Measurements from ENCODE around the gene LGR5.

DNA sequence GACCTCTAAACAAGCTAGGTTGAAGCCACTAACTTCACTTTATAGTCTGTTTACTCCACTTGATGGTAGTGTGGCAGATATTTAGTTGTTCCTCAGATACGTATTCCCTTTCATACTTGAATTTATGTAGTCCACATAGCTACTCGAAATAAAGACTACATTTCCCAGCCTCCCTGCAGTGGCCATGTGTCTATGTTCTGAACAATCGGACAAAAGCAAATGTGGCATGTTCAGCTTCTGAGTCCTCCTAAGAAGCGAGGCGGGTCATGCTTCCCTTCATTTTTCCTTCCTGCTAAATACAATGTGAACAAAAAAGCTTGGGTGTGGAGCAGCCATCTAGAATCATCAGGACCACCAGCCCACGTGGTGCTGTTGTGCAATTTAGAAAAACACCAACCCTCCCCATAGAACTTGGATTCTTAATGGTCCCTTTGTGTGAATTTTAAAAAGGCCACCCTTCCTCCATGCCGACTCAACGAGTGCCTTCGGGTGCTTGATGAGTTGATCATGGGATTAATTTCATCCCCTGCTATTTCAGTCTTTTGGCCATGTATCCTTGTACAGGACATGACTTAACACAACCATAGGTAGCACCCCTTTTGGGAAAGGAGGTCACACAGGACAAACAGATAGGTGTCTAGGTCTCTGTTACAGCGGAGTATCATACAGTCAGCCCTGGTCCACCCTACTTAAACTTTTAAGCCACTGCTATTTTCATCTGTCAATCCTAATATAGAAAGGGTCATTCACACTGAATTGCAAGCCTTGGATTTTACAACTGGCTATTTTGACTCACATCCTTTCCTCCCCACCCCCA is 163.4 kb downstream of the LGR5 start:
- TF ChIP-seq, protein P1, sequence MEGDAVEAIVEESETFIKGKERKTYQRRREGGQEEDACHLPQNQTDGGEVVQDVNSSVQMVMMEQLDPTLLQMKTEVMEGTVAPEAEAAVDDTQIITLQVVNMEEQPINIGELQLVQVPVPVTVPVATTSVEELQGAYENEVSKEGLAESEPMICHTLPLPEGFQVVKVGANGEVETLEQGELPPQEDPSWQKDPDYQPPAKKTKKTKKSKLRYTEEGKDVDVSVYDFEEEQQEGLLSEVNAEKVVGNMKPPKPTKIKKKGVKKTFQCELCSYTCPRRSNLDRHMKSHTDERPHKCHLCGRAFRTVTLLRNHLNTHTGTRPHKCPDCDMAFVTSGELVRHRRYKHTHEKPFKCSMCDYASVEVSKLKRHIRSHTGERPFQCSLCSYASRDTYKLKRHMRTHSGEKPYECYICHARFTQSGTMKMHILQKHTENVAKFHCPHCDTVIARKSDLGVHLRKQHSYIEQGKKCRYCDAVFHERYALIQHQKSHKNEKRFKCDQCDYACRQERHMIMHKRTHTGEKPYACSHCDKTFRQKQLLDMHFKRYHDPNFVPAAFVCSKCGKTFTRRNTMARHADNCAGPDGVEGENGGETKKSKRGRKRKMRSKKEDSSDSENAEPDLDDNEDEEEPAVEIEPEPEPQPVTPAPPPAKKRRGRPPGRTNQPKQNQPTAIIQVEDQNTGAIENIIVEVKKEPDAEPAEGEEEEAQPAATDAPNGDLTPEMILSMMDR (IDR thresholded peaks at IDR 0.05; ENCODE audit: insufficient read depth, low read length, poor library complexity, severe bottlenecking): no peak
- TF ChIP-seq EZH2phosphoT487 (conservative IDR thresholded peaks at IDR 0.05; ENCODE audit: low read length): no peak

All from SU-DHL-6 (cell line).